Prostate gland (tissue), 2 donors: ENCODE results near the gene ALX1. TPM values are rescaled to one million over a fixed set of nuclear protein-coding genes. Genes with fewer than 3 reads are reported as not detected.

Experiments
- DNase-seq: peaks from one replicate; pipeline ENCODE4 v3.0.0-alpha.2; 2019; ENCODE audit warnings: low spot score
- H3K27ac ChIP-seq, 2 donors: fragments of 200-600 bp; sonication (generic); 2 replicates each; pipeline ENCODE4 v1.5.1; 2017 to 2019
- H3K27me3 ChIP-seq: fragments of 200-600 bp; sonication (generic); replicated peaks from 2 replicates; pipeline ENCODE4 v1.5.1; 2019; ENCODE audit not compliant: insufficient read depth
- H3K36me3 ChIP-seq, 2 donors: fragments of 200-600 bp; sonication (generic); 1 replicate in 1 of 2; 2 replicates in 1 of 2; pipeline versions ENCODE4 v1.5.1 to v1.8.1; 2017 to 2019
- H3K4me1 ChIP-seq: fragments of 200-600 bp; sonication (generic); replicated peaks from 2 replicates; pipeline ENCODE4 v1.5.1; 2019
- H3K4me3 ChIP-seq, 2 donors: fragments of 200-600 bp; sonication (generic); 2 replicates each; pipeline ENCODE4 v1.5.1; 2017 to 2019
- H3K9me3 ChIP-seq: fragments of 200-600 bp; sonication (generic); 2 replicates; pipeline ENCODE4 v1.5.1; 2017
- CTCF ChIP-seq, 4 experiments: fragments of 200-600 bp in 2 of 4; fragments of 450-650 bp in 2 of 4; sonication (generic) in 2 of 4; IDR thresholded peaks; 1 replicate in 3 of 4; 2 replicates in 1 of 4; pipeline ENCODE4 v1.5.1; 2016 to 2019; ENCODE audit warnings: antibody characterized with exemption in 4 of 4, mild to moderate bottlenecking in 2 of 4, moderate library complexity in 2 of 4
- POLR2A ChIP-seq: fragments of 450-650 bp; IDR thresholded peaks from one replicate; pipeline ENCODE4 v1.6.1; 2016; ENCODE audit warnings: antibody characterized with exemption, mild to moderate bottlenecking
- POLR2AphosphoS5 ChIP-seq: sonication (generic); formaldehyde crosslinking; IDR thresholded peaks from one replicate; pipeline ENCODE4 v1.6.1; 2017; ENCODE audit warnings: antibody characterized with exemption
- WGBS: methylation state at CpG from one replicate; pipeline ENCODE4 v1.1.5; 2018; 5-methylcytosine and 5-hydroxymethylcytosine counted together
- intact Hi-C: fragments of 100-400 bp; cut with DNase I; formaldehyde crosslinking; loops from one replicate; pipeline ENCODE4 v1.14.2; 2022
- total RNA-seq, 2 donors: library from RNA; depleted of rRNA; stranded (reverse); fragments of >200 nt; gene quantifications; one replicate each; pipeline ENCODE4 v1.1.0, GENCODE V29; 2016

The ALX1 gene
- total RNA-seq, 2 donors from 2014 or later, result not detected

- DNase-seq, result no peak
- no peaks in the 10 kb centered on the region for H3K36me3 ChIP-seq
- intact Hi-C loops, result no loop called here
- H3K27me3 ChIP-seq, result peaks cover 25% of the 10 kb centered on the region
- 14% methylated on average over 2 of the region's 2 CpGs for WGBS
- no peaks in the 10 kb centered on the region for H3K9me3 ChIP-seq
- H3K4me1 ChIP-seq, result no peaks in the 10 kb centered on the region
- no peak overlapping the region for H3K4me3 ChIP-seq
- no peak overlapping the region for H3K27ac ChIP-seq
- TF ChIP-seq CTCF (IDR thresholded peaks at IDR 0.05), result no peak
- TF ChIP-seq POLR2A, result no peak
- TF ChIP-seq POLR2AphosphoS5, result no peak
Measured at GRCh38 chr12:85275374-85275773, 4.6 kb upstream of the ALX1 start.

- no peaks in the 10 kb centered on the region for H3K36me3 ChIP-seq
- DNase-seq, result no peak
- H3K27ac ChIP-seq, result no peak overlapping the region
- intact Hi-C loops, result no loop called here
- peaks cover 34% of the 10 kb centered on the region for H3K27me3 ChIP-seq
- no peaks in the 10 kb centered on the region for H3K4me1 ChIP-seq
- 11% methylated on average over 3 of the region's 3 CpGs for WGBS
- TF ChIP-seq CTCF (IDR thresholded peaks at IDR 0.05) (no peak), POLR2A (no peak), POLR2AphosphoS5 (no peak)
- H3K9me3 ChIP-seq, result no peaks in the 10 kb centered on the region
- no peak overlapping the region for H3K4me3 ChIP-seq
Measured at GRCh38 chr12:85277191-85277590, 2.8 kb upstream of the ALX1 start.

- Histone ChIP-seq H3K36me3 (no peaks in the 10 kb centered on the region), H3K4me3 (no peak overlapping the region), H3K27ac (no peak overlapping the region), H3K27me3 (peaks cover 34% of the 10 kb centered on the region), H3K9me3 (no peaks in the 10 kb centered on the region), H3K4me1 (no peaks in the 10 kb centered on the region)
- TF ChIP-seq POLR2A (no peak), CTCF (IDR thresholded peaks at IDR 0.05) (no peak), POLR2AphosphoS5 (no peak)
- intact Hi-C loops, result no loop called here
- DNase-seq, result no peak
- 29% methylated on average over 30 of the region's 30 CpGs for WGBS
Measured at GRCh38 chr12:85277900-85278597, 2.0 kb upstream of the ALX1 start.

- Histone ChIP-seq H3K27ac (no peak overlapping the region), H3K4me1 (no peaks in the 10 kb centered on the region), H3K9me3 (no peaks in the 10 kb centered on the region), H3K27me3 (peaks cover 32% of the 10 kb centered on the region), H3K36me3 (no peaks in the 10 kb centered on the region), H3K4me3 (peak overlapping the region in 1 of 2 donors; percentile 23)
- intact Hi-C loops, result no loop called here
- WGBS, result 24% methylated on average over 36 of the region's 37 CpGs
- DNase-seq, result no peak
- TF ChIP-seq CTCF (IDR thresholded peaks at IDR 0.05), result no peak
- no peak for TF ChIP-seq POLR2AphosphoS5
- TF ChIP-seq POLR2A, result no peak
Measured at GRCh38 chr12:85278598-85279448, 1.2 kb upstream of the ALX1 start.
